ENCODE data around the gene PSMD1.

The PSMD1 gene

GRCh38 chr2:231207734-231208133 is 151.1 kb downstream of the PSMD1 start:
- in situ Hi-C loops (cut with HindIII; ENCODE audit: low sequenced_read_pairs) = no loop called here
- TF ChIP-seq CTCF (IDR thresholded peaks at IDR 0.05; ENCODE audit: low read depth, low read length) = no peak
- DNase-seq (ENCODE audit: low read depth, low spot score) = no peak
- no peak overlapping the region for H3K4me3 ChIP-seq (ENCODE audit: low read depth, low read length)

GRCh38 chr2:231210782-231211181 is 154.1 kb downstream of the PSMD1 start:
- TF ChIP-seq CTCF (IDR thresholded peaks at IDR 0.05; ENCODE audit: low read depth, low read length) = no peak
- no peak for DNase-seq (ENCODE audit: low read depth, low spot score)
- in situ Hi-C loops (cut with HindIII; ENCODE audit: low sequenced_read_pairs) = no loop called here
- no peak overlapping the region for H3K4me3 ChIP-seq (ENCODE audit: low read depth, low read length)

DNA sequence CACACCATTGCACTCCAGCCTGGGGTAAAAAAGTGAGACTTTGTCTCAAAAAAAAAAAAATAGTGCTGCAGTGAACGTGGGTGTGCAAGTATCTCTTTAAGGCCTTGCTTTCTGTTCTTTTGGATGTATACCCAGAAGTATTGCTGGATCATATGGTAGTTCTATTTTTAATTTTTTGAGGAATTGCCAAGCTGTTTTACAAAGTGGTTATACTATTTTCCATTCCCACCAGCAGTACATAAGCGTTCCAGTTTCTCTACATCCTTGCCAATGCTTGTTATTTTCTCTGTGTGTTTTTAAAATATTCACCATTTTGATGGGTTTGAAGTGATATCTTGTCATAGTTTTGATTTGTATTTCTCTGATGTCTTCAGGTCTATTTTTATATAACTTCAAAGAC is 154.8 kb downstream of the PSMD1 start:
- peak; percentile 32 for DNase-seq (ENCODE audit: low read depth, low spot score)
- in situ Hi-C loops (cut with HindIII; ENCODE audit: low sequenced_read_pairs) = no loop called here
- TF ChIP-seq CTCF (IDR thresholded peaks at IDR 0.05; ENCODE audit: low read depth, low read length) = no peak
- no peak overlapping the region for H3K4me3 ChIP-seq (ENCODE audit: low read depth, low read length)

GRCh38 chr2:231212329-231212845 is 155.7 kb downstream of the PSMD1 start:
- DNase-seq (ENCODE audit: low read depth, low spot score) = peak; percentile 81
- in situ Hi-C loops (cut with HindIII; ENCODE audit: low sequenced_read_pairs) = no loop called here
- no peak for TF ChIP-seq CTCF (IDR thresholded peaks at IDR 0.05; ENCODE audit: low read depth, low read length)
- no peak overlapping the region for H3K4me3 ChIP-seq (ENCODE audit: low read depth, low read length)

GRCh38 chr2:231213931-231214642 is 157.4 kb downstream of the PSMD1 start:
- in situ Hi-C loops (cut with HindIII; ENCODE audit: low sequenced_read_pairs) = no loop called here

DNA sequence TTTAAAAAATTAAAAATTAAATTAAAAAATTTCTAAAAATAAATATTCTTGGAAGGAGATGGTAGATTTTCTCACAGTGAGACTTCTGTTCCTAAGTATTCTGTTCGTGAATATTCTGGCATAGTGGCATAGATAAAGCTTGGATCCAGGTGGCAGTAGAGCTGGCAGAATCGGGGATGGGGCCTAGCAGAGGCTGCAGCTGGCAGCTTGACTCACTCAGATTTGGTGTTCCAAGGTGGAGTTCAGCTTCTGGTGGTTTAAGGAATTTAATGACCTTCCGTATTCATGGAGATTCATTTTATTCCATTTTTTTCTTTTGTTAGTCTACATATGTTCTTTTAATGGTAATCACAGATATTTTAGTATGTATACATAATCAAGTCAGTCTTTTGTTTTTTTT is 161.7 kb downstream of the PSMD1 start:
- TF ChIP-seq CTCF (IDR thresholded peaks at IDR 0.05; ENCODE audit: low read depth, low read length) = no peak
- no peak for DNase-seq (ENCODE audit: low read depth, low spot score)
- H3K4me3 ChIP-seq (ENCODE audit: low read depth, low read length) = no peak overlapping the region
- in situ Hi-C loops (cut with HindIII; ENCODE audit: low sequenced_read_pairs) = no loop called here

More at GRCh38 chr2:231213931-231214642, 157.4 kb downstream of the PSMD1 start:
- DNase-seq (ENCODE audit: low read depth, low spot score) = no peak
- H3K4me3 ChIP-seq (ENCODE audit: low read depth, low read length) = no peak overlapping the region
- TF ChIP-seq CTCF (IDR thresholded peaks at IDR 0.05; ENCODE audit: low read depth, low read length) = no peak

All from astrocyte of the spinal cord (primary cell).